GM18858 (cell line): ENCODE results near the gene ELFN1.

Experiments used
- ATAC-seq: cut with Tn5 transposase; IDR thresholded peaks from one replicate; pipeline ENCODE4 v1.9.1; 2021; ENCODE audit not compliant: unreplicated experiment

The ELFN1 gene

GRCh38 chr7:1723254-1723653, 53.2 kb downstream of the ELFN1 start:
- no peak for ATAC-seq

- no peak for ATAC-seq
Measured at GRCh38 chr7:1724118-1724910, 54.2 kb downstream of the ELFN1 start.

GRCh38 chr7:1725199-1725690, 55.2 kb downstream of the ELFN1 start:
- no peak for ATAC-seq

DNA sequence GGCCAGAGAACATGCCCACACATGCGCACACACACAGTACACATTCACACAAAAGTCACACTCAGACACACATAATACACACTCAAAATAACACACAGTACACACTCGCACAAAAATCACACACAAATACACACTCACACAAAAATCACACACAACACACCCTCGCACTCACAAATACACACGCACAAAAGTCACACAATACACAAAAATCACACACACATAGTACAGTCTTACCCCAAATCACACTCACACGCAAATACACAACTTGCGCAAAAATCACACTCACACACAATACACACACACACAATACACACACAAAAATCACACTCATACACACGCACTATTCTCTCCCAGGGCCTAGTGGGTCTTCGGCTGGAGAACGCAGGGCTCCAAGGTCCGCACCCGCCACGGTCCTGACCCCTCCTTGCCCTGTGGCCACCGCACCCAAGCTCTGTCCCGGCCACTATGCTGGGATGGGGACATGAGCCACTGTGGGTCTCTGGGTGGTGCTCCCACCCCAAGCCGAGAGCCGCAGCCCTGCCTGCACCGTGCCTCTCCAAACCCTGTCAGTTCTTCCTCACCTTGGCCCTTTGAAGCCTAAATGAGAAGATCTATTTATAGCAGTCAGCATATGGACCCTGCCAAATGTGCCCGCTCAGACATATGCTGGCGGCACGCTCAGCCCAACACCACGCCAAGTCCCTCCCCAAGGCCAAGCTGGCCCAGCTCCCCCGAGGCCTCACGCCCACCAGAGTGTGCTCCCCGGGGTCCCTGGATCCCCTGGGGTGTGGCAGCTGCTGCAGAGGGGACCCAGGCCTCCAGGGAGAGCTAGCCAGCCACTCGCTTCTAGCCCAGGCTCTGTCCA, 55.9 kb downstream of the ELFN1 start:
- ATAC-seq = no peak

GRCh38 chr7:1727079-1727478, 57.0 kb downstream of the ELFN1 start:
- ATAC-seq = no peak

GRCh38 chr7:1727812-1728570, 57.9 kb downstream of the ELFN1 start:
- no peak for ATAC-seq

GRCh38 chr7:1729183-1729582, 59.1 kb downstream of the ELFN1 start:
- ATAC-seq = no peak

GRCh38 chr7:1729773-1730172, 59.7 kb downstream of the ELFN1 start:
- no peak for ATAC-seq

DNA sequence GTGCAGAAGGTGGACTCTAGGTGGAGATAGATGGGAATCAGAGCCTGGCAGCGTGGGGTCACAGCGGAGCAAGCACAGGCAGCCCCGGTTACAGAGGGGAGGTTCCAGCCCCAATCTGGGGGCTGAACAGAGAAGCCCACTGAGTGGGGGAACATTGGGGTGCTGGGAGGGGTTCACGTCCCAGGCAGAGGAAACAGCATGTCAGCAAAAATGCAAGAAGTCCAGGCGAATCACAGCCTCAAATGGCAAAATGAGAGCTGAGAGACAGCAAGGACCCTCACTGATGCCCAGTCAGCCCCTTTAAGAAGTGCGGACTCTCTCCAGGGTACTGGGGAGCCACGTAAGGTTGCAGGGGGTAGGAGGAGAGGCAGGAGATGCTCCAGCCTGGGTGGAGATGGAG, 62.0 kb downstream of the ELFN1 start:
- ATAC-seq = no peak

DNA sequence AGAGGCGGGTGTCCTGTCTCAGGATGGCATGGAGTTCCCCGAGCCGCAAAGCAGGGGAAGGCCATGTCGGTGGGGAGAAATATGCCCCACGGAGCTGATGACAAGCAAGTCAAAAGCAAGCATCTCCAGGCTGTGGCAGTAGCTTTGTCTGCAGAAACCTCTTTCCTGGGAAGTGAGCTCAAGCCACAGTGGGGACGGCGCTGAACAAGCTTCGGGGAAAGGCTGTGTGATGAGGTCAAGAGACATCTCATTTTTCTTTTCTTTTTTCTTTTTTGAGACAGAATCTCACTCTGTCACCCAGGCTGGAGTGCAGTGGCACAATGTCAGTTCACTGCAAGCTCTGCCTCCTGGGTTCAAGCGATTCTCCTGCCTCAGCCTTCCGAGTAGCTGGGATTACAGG, 62.6 kb downstream of the ELFN1 start:
- ATAC-seq = no peak

DNA sequence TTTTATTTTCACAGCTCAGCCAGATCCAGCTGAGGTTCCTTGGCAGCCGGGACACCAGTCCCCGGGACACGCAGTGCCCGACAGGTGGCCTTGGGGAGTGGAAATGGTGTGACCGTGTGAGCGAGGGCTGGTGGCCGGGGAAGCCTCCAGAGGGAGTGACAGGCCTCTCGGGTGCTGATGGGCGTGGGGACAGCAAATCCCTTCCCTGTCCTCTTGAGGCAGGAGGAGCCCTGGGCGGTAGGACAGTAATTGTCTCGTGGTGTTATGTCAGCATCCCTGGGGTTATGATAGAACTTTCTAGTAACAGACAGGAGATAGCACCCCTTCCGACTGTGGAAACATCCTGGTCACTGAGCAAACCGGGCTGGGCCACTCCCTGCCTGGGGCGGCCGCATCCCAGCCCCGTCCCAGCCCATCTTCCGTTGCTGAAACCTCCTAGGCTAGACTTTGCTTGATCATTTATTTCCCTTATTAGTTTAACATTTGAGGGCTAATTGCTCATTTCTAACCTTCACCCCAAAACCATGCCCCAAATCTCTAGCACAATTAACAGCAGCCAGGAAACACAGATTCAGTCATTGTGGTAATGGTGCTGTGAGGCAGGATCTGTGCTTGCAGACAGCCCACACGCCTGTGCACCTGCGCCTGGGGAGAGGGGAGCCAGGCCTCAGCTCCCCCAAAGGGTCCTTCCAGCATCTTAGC, 63.3 kb downstream of the ELFN1 start:
- ATAC-seq = no peak

DNA sequence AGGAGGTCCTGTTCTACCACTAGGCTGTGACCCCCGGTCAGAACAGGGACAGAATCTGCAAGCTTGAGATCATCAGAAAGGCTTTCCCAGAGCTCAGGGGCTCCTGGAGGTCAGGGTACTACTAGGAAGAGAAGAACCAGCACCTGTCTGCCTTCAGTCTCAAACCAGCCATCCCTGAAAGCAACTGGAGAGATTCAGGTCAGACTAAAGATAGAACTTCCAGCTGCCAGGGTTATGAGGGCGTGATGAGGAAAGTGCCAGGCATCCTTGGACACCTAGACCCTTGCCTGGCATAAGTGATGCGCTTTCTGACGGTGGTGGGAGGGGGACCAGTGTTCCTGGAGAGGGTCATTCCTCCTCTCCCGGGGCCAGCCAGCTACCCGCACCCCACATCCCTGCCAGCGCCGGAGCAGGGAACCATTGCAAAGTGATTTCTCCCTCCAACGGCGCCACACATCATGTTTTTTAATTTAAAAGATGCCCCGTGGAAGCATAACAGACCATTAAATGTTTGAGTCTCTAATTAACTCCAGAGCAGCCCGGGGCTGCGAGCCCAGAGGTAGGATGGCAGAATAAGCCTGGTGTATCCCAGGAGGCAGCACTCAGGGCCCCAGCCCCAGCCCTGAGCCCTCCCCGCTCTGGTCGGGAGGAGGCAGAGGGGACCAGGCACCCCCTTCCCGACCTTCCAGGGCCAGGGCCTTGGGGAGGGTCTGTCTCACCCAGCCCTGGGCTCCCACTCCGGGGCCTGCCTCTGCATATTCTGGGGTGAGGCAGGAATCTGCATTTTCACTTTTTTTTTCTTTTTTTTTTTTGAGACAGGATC, 64.0 kb downstream of the ELFN1 start:
- ATAC-seq = no peak

GRCh38 chr7:1735262-1735661, 65.2 kb downstream of the ELFN1 start:
- no peak for ATAC-seq

DNA sequence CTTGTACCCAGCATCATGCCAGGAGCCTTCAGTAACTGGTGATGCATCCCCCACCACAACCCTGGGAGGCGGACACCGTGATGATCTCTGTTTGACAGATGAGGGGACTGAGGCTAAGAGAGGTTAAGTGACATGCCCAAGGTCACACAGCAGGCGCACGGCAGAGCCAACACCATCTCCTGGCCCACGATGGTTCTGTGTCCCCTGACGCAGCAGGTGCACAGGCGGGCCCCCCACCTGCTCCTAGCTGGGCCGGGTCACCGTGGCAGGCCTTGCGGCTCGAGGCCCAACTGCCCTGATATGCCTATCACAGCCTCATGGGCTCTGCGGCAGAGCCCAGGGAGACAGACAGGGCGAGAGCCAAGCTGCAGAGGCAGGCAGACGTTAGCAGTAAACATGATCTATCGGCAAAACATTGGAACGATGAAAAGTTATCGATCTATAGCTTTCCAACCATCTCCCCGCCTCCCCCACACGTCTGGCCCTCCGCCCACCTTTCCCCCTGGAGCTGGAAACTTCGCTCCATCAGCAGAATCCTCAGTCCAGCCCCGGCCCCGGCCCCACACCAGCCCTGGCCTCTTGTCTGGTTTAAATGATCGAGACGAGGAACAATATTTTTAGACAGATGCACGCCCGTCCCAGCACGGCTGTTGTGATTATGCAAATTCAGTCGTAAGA, 65.9 kb downstream of the ELFN1 start:
- no peak for ATAC-seq

- no peak for ATAC-seq
Measured at GRCh38 chr7:1736484-1736817, 66.4 kb downstream of the ELFN1 start.

DNA sequence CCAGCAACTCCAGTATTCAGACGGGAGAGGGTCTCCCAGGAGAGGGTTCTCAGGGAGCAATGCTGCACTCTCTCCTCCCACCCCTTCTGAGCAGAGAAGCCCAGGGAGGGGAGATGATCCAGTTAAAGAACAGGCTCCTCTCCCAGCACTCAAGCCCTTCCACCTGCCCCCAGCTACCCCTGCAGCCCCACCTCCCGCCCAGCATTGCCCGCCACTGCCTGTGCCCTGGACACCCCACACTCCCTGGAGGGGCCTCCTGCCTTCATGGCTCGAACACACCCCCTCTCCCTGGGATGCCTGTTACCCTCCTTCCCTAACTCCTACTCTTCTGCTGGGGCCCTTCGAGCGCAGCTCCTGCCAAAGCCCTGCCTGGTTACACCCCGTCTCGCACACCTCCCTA, 66.8 kb downstream of the ELFN1 start:
- ATAC-seq = no peak

DNA sequence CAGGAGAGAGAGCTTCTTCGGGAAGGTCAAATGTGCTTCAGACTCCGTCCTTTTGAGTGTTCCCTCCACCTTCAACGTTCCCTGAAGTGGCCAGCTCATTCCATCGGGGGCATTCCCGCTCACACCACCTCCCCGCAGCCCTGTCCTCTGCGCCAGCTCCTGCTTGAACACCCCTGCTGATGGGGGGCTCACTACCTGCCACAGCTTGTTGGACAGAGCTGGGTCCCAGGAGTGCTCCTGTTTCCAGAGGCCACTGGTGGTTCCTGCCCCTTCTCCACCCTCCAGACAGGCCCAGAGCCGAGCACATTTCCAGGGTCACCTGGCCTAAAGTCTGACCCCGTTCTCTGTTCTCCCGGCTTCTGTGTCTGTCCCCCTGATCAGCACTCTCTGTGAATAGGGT, 67.4 kb downstream of the ELFN1 start:
- no peak for ATAC-seq

DNA sequence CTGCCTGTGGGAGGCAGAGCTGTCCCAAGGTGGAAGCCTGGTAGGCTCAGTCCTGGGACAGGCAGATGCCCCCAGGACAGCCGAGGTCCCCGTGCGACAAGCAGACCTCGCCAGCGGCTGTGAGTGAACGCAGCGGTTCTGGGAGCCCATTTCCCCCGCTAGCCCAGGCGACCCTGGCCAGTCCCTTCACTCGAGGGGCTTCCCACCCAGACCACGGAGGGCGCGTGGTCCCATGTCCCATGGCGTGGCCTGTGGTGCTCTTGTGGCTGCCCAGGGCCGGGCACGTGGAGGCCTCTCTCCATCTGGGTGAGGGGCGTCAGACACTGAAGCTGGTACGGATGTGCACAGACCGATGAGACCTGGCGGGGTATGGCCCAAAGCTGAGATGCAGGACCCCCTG, 67.9 kb downstream of the ELFN1 start:
- no peak for ATAC-seq

- no peak for ATAC-seq
Measured at GRCh38 chr7:1738511-1738910, 68.4 kb downstream of the ELFN1 start.
